GM18499 (cell line): Measurements from ENCODE around the gene MUC22.

ENCODE experiments used
- ATAC-seq: cut with Tn5 transposase; IDR thresholded peaks from one replicate; pipeline ENCODE4 v1.9.1; 2021; ENCODE audit warnings: moderate number of reproducible peaks; ENCODE audit not compliant: insufficient read depth, unreplicated experiment

MUC22 gene

DNA sequence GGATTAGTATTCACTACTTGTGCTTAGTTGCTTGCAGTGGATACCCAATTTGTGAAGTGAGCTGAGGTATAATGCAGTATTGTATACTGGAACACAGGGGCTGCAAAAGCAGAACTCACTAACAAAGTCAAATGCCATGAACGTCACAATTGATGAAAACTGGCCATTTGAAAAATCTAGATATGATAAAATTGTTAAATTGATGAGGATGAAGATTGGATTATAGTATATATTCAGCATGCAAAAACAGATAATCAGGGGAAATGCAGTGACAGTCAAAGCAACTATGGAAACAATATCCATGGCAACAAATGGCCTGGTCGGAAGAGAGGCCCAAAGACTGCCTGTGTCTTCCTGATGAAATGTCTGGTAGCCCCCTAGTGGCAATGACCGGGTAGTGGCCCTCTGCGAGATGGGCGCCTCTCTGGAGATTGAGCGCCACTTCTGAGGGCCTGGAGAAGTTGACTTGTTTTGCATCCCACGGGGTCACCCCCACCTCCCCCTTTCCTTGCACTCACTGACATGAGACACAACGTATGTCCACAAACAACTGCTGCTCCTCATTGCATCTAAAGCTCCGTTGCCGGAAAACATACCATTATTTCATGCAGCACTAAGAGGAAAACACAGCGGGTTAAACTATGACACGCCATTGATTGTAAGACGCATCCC lies 58.5 kb downstream of the MUC22 start:
- no peak for ATAC-seq

DNA sequence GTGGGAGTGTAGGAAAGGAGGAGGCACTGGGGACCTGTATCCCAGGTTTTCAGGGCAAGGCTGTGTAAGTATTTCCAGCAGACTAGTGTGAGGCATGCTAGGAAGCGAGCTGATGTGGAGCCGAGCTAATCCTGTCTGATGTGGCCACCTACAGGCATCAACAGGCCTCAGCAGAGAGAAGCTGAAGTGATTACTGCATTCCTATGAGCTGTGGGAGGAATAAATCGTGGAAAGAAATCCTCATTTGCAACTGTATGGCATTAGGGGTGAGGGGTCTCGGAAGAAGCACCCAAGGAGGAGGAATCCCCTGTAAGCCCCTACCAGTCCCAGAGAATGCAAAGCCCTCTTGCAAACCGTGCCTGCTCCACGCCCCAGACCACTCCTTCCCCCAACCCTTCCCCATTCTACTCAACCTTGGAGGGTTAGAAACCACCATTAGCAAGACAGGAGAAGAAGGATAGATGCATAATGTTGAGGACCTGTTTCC lies 60.5 kb downstream of the MUC22 start:
- no peak for ATAC-seq

GRCh38 chr6:31074401-31074800 lies 64.1 kb downstream of the MUC22 start:
- no peak for ATAC-seq

DNA sequence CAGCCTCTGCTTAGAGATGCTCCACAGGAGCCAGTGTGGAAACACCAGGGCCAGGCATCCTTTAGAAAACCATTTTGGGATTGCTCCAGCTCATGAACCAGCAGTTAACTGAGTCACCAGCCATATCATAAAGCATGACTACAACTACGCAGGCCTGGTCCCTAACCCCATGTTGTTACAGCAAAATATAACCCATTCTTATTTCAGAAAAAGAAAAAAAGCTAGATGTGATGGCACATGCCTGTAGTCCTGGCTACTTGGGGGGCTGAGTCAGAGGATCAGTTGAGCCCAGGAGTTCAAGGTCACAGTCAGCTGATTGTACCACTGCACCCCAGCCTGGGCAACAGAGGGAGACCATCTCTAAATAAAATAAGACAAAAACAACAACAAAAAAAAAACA lies 65.3 kb downstream of the MUC22 start:
- ATAC-seq = no peak

GRCh38 chr6:31076611-31077010 lies 66.3 kb downstream of the MUC22 start:
- ATAC-seq = no peak

DNA sequence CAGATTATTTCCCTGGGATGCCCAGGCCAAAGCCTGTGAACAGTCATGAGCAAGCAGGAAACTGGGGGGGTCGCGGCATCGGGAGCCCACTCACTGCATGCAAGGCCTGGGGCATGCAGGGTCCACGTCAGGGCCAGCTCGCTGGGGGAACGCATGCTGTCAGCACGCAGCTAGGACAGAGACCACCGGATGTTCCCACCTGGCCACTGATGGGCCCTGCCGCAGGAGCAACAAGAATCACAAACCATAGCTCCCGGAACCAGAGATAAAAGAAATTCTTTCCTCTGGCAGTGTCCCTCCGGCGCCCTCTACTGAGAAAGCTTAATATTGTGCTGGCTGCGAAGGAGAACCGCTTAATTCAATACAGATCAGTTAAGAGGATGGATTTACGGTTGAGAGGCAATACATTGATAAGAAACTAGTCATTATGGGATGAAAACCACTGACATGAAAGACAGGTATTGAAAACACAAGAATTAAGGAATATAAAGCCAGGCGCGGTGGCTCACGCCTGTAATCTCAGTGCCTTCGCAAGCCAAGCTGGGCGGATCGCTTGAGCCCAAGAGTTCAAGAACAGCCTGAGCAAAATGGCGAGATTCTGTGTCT lies 69.5 kb downstream of the MUC22 start:
- ATAC-seq = no peak

DNA sequence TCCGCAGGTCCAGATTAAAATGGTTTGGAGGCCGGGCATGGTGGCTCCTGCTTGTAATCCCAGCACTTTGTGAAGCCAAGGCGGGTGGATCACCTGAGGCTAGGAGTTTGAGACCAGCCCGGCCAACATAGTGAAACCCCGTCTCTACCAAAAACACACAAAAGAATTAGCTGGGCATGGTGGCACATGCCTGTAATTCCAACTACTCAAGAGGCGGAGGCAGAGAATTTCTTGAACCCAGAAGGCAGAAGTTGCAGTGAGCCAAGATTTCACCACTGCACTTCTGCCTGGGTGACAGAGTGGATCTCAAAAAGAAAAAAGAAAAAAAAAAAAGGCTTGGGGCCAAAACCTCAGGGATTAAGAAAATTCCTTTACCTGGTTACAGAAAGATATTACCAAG lies 71.6 kb downstream of the MUC22 start:
- ATAC-seq = no peak

DNA sequence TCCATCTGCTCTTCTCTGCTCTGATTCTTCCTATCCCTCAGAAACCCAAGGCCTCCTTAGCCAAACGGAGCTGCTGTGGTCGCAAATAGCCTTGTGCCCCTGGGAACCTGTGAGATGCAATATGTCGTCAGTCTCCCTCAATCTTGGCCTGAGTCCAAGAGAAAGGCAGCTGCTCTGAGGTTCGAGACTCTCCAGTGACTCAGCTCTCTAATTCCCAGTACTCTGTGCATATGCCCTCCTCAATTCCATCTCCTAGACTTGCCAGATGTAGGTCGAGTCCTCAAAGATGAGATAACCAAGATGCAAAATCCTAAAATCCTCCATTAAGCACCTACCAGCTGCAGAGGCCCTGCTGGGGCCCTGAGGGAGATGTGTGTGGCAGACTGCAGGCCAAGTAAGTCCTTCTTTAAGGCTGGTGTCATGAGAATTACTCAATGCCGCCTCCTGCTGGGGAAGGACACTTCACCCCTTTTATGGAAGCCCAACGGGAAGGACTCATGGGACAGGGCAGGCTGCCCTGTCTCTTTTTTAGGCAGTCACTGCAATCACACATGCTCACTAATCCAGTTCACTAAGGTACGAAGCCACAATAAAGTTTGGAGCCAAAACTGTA lies 73.6 kb downstream of the MUC22 start:
- no peak for ATAC-seq
